K562 (cell line): ENCODE results near the gene TLX3. TPM values are rescaled to one million over a fixed set of nuclear protein-coding genes. Genes with fewer than 3 reads are reported as not detected.

ENCODE experiments used
- BDP1 ChIP-seq: IDR thresholded peaks from 3 replicates; pipeline ENCODE4 v1.6.1; 2011; ENCODE audit not compliant: insufficient read length, insufficient read depth
- BHLHE40 ChIP-seq: IDR thresholded peaks from 2 replicates; pipeline ENCODE4 v1.6.1; 2011; ENCODE audit warnings: low read length, improper control_type of control experiment
- CBX1 ChIP-seq: sonication (generic); IDR thresholded peaks from 2 replicates; pipeline ENCODE4 v1.6.1; 2016; ENCODE audit warnings: antibody characterized with exemption, low read depth, mild to moderate bottlenecking
- CSDE1 ChIP-seq, 2 experiments: fragments of 450-650 bp; IDR thresholded peaks; 2 replicates each; pipeline ENCODE4 v1.6.1; 2016; ENCODE audit warnings: mild to moderate bottlenecking in 1 of 2
- ERF ChIP-seq: fragments of 450-650 bp; formaldehyde crosslinking; IDR thresholded peaks from 2 replicates; pipeline ENCODE4 v1.4.0; 2020; ENCODE audit warnings: mild to moderate bottlenecking, mixed read lengths
- SNIP1 ChIP-seq: fragments of 450-650 bp; IDR thresholded peaks from 2 replicates; pipeline ENCODE4 v1.7.1; 2017; ENCODE audit warnings: low read depth, mild to moderate bottlenecking
- TGIF2 ChIP-seq: sonication (generic); formaldehyde crosslinking; IDR thresholded peaks from 2 replicates; pipeline ENCODE4 v1.8.1; 2022; ENCODE audit warnings: mild to moderate bottlenecking, missing genetic modification reagents, moderate library complexity
- ZNF280B ChIP-seq: fragments of 250-450 bp; sonication (Bioruptor Pico); IDR thresholded peaks from 2 replicates; pipeline ENCODE4 v1.5.1; 2021; ENCODE audit warnings: mild to moderate bottlenecking
- ZNF444 ChIP-seq: fragments of 250-450 bp; sonication (Bioruptor Pico); IDR thresholded peaks from 2 replicates; pipeline ENCODE4 v1.4.0; 2020; ENCODE audit warnings: mild to moderate bottlenecking, moderate library complexity
- polyA plus RNA-seq, 8 experiments: library from polyadenylated mRNA; depleted of rRNA in 4 of 8; stranded (reverse) in 5 of 8; unstranded in 3 of 8; fragments of >200 nt; fragmentation: Nextera tagmentation in 2 of 8; fragmentation: Illumina TruSeq in 1 of 8; extraction: Ambion mirVana in 2 of 8; extraction: Trizol in 1 of 8; gene quantifications; 2 replicates each; pipeline versions ENCODE4 v1.2.1 to v1.2.3, GENCODE V29; 2011 to 2014; ENCODE audit warnings: inconsistent platforms in 1 of 8, missing spikeins in 1 of 8
- total RNA-seq, 7 experiments: library from RNA; depleted of rRNA in 6 of 7; stranded (reverse); fragments of >200 nt in 6 of 7; fragmentation: Illumina TruSeq in 2 of 7; extraction: Trizol in 2 of 7; gene quantifications; 2 replicates each; pipeline versions ENCODE4 v1.2.1 to v1.2.3, GENCODE V29; 2011 to 2021; ENCODE audit warnings: low replicate concordance in 1 of 7
- TF ChIP-seq, protein P1 (sequence below): sonication (generic); formaldehyde crosslinking; IDR thresholded peaks from 2 replicates; pipeline ENCODE4 v1.4.0; 2020; ENCODE audit warnings: mild to moderate bottlenecking, missing genetic modification reagents
- TF ChIP-seq, protein P2 (sequence below): sonication (generic); formaldehyde crosslinking; IDR thresholded peaks from 2 replicates; pipeline ENCODE4 v1.8.1; 2023; ENCODE audit warnings: mild to moderate bottlenecking, missing genetic modification reagents

Gene TLX3
- total and polyA plus RNA-seq, 9 of the 15 experiments (the other 6 are each of a cell fraction or from before 2014, with no cell fraction given), result not detected

DNA sequence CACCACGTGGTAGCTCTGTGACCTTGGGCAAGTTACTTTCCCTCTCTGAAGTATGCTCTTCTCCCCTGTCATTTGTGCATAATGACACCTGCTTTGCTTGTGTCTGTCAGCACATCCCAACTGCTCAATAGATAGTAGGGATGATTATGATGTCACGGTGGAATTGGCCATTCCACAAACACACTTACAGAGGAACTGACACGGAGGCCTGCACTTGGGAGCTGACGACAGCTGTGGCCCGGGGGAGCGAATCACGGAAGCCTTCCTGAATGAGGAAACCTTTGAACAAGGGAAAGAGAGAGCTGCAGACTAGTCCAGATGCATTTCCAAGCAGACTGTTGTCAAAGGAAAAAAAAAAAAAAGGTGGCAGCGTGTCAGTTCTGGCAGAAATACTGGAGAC lies 21.0 kb downstream of the TLX3 start (continued):
- TF ChIP-seq ZNF444 (no peak), TGIF2 (CRISPR knock-in tag) (no peak), BHLHE40 (no peak), CSDE1 (IDR thresholded peaks at IDR 0.05) (no peak), ERF (CRISPR knock-in tag) (no peak), SNIP1 (no peak), BDP1 (no peak), CBX1 (no peak), ZNF280B (no peak)
- TF ChIP-seq, protein P1, sequence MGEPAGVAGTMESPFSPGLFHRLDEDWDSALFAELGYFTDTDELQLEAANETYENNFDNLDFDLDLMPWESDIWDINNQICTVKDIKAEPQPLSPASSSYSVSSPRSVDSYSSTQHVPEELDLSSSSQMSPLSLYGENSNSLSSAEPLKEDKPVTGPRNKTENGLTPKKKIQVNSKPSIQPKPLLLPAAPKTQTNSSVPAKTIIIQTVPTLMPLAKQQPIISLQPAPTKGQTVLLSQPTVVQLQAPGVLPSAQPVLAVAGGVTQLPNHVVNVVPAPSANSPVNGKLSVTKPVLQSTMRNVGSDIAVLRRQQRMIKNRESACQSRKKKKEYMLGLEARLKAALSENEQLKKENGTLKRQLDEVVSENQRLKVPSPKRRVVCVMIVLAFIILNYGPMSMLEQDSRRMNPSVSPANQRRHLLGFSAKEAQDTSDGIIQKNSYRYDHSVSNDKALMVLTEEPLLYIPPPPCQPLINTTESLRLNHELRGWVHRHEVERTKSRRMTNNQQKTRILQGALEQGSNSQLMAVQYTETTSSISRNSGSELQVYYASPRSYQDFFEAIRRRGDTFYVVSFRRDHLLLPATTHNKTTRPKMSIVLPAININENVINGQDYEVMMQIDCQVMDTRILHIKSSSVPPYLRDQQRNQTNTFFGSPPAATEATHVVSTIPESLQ, result no peak
- TF ChIP-seq, protein P2, sequence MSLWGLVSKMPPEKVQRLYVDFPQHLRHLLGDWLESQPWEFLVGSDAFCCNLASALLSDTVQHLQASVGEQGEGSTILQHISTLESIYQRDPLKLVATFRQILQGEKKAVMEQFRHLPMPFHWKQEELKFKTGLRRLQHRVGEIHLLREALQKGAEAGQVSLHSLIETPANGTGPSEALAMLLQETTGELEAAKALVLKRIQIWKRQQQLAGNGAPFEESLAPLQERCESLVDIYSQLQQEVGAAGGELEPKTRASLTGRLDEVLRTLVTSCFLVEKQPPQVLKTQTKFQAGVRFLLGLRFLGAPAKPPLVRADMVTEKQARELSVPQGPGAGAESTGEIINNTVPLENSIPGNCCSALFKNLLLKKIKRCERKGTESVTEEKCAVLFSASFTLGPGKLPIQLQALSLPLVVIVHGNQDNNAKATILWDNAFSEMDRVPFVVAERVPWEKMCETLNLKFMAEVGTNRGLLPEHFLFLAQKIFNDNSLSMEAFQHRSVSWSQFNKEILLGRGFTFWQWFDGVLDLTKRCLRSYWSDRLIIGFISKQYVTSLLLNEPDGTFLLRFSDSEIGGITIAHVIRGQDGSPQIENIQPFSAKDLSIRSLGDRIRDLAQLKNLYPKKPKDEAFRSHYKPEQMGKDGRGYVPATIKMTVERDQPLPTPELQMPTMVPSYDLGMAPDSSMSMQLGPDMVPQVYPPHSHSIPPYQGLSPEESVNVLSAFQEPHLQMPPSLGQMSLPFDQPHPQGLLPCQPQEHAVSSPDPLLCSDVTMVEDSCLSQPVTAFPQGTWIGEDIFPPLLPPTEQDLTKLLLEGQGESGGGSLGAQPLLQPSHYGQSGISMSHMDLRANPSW (CRISPR knock-in tag), result no peak
